ENCODE measurements around the gene METTL8.

The METTL8 gene

DNA sequence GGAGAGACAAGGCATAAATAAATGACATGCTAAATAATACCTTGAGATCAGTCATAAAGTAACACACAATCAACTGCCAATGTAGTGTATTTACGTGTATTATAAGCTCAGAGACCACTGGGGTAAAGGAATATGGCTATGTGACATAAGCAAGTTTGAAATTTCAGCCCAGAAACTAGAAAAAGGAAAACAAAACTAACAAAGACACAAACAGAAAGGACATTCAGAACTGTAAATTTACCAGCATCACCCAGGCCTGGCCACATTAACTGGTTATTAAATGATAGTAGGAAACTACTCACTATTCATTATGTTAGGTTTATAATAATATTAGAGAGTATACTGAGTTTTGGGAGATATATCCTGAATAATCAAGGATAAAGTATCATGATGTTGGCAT lies 98.8 kb downstream of the METTL8 start:
- TF ChIP-seq, protein P1, sequence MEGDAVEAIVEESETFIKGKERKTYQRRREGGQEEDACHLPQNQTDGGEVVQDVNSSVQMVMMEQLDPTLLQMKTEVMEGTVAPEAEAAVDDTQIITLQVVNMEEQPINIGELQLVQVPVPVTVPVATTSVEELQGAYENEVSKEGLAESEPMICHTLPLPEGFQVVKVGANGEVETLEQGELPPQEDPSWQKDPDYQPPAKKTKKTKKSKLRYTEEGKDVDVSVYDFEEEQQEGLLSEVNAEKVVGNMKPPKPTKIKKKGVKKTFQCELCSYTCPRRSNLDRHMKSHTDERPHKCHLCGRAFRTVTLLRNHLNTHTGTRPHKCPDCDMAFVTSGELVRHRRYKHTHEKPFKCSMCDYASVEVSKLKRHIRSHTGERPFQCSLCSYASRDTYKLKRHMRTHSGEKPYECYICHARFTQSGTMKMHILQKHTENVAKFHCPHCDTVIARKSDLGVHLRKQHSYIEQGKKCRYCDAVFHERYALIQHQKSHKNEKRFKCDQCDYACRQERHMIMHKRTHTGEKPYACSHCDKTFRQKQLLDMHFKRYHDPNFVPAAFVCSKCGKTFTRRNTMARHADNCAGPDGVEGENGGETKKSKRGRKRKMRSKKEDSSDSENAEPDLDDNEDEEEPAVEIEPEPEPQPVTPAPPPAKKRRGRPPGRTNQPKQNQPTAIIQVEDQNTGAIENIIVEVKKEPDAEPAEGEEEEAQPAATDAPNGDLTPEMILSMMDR (conservative IDR thresholded peaks at IDR 0.05), result no peak
- no peak for TF ChIP-seq ZFX (IDR thresholded peaks at IDR 0.05)
- H3K27ac ChIP-seq, result no peak overlapping the region

DNA sequence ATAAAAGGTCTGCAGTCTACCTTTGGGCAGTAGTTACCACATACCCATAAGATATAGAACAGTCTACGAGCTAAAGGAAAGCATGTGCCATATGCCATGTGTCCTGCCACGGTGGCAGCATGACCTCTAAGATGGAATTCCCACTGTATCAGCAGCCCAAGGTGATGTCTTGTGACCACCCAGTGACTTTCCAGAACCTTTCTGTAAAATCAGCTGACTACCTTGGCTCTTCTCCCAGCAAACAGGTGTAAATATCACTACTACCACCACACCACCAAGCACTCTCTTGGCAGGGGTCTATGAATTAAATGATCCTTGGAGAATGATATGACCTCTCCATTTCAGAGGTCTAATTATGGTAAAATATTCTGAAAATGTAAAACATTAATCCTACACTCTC lies 99.6 kb downstream of the METTL8 start:
- no peak overlapping the region for H3K27ac ChIP-seq

DNA sequence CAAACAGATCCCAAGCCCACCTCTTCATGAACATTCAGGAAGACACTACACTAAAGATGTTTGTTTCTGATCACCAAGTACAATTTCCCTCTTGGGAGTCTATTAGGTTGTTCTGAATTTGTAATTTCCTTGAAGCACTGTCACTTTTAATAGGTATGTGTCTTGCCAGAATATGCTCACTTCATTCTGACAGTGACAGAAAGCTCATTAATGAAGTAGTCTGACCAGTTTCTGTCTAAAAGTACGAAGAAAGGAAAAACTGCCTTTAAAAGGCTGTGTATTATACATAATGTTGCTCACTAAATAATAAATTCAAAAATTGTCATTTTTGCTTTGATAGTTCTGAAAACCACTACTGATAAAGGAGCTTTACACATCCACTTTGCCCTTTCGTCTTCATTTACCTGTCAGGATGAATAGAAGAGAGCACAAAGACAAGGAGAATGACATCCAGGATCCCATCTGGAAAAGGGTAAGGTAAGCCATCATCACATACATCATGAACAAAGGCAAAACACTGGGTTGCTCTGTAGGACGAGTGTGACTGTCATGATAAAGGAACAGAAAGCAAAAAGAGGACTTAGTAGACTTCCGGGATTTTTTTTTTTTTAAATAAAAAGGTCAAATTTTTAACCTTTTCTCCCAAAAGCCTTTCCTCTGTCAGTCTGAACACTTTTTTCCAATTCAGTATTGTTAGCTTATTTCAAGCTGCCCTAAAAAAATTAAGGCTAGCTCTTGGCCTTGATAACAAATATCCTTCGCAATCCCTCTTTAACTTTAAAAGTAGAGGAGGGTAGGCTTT lies 103.4 kb downstream of the METTL8 start:
- TF ChIP-seq ZFX (IDR thresholded peaks at IDR 0.05), result no peak
- TF ChIP-seq, protein P1 (conservative IDR thresholded peaks at IDR 0.05), result no peak
- no peak overlapping the region for H3K27ac ChIP-seq

More for the DNA sequence above, 99.6 kb downstream of the METTL8 start:
- TF ChIP-seq ZFX (IDR thresholded peaks at IDR 0.05), result no peak
- TF ChIP-seq, protein P1 (conservative IDR thresholded peaks at IDR 0.05), result no peak

DNA sequence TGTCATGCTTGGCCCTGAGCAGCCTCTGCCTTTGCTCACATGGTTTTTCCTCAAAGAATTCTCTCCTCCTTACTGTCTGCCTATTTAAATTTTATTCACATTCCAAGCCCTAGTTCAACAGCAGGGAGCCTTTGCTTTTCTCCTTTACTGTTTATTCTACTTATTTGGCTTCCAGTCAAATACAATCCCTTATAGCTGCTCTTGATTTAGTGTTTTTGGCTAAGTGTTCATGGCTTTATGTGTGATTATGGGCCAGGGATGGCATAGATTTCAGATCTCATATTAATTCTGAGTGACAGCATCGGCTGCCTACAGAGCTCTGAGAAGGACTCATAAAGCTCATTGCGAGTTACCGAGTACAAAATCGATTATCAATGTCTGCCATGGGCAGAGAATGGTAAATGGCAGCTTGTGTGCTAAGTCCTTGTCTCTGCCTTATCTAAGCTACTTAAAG lies 106.7 kb downstream of the METTL8 start:
- no peak overlapping the region; the same call in 1 of the 2 replicates for H3K27ac ChIP-seq

DNA sequence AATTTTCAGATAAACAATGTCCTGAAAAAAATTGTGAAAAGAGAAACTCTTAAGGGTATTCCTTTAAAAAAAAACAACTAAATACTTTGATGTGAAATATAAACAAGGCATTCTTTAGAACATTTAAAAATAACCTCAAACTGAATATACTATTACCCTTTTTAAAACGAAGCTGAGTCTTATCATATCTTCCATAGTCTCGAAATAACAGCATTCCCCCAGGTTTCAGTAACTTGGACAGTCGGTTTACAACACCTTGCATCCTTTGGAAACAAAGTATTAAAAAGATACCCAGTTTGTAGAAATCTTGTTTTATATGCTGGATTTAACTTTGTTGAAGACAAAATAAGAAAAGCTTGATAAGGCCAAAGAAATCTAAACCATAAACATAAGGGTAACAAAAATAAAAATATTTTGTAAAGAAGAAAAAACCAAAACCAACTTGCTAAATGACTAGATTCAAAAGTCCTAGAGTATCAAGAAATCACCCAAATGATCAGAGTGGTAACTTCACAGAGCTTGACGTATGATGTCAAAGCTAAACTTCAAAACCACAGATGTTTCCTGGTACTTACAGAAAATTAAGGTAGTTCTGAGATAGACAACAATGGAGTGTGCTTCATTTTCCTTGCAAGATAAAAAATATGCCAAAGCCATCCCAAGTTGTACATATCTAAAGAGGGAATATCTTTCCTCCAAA lies 107.8 kb downstream of the METTL8 start:
- TF ChIP-seq, protein P1 (conservative IDR thresholded peaks at IDR 0.05), result no peak
- no peak for TF ChIP-seq ZFX (IDR thresholded peaks at IDR 0.05)
- H3K27ac ChIP-seq, result no peak overlapping the region

More for the DNA sequence above, 106.7 kb downstream of the METTL8 start:
- TF ChIP-seq ZFX (IDR thresholded peaks at IDR 0.05), result no peak
- TF ChIP-seq, protein P1 (conservative IDR thresholded peaks at IDR 0.05), result no peak

DNA sequence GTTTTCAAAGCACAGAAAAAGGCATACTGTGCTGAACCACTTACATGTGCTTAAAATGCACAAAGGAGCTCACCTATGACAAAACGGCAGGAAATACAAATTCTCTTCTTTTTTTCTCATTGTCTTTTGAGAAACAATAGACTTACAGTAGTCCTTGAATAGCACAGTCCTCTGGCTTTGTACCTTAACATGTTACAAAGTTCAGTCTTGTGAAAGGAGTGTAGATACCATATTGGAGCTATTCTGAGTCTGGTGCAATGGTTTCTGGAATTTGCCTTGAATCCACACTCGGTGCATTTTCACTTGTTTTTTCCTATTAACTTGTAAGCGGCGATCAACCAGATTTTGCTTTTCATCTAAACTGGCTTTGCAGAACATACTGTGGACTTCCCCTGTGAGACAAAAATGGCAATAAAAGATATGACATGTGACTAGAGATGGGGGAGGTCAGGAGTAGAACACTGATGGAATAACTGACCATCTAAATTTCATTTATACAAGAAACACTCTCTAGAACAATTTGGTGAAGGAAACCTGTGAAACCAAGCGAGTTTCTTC lies 109.7 kb downstream of the METTL8 start:
- H3K27ac ChIP-seq, result no peak overlapping the region

More for the DNA sequence above, 109.7 kb downstream of the METTL8 start:
- TF ChIP-seq, protein P1 (conservative IDR thresholded peaks at IDR 0.05), result no peak
- TF ChIP-seq ZFX (IDR thresholded peaks at IDR 0.05), result no peak
